ENCODE data around the gene SCARB1.

The SCARB1 gene

GRCh38 chr12:124878795-124879516, 15.3 kb upstream of the SCARB1 start:
- Histone ChIP-seq H3K36me3 (replicated peaks; ENCODE audit: insufficient read depth, low read length) (no peaks in the 10 kb centered on the region), H3K79me2 (ENCODE audit: low read length) (no peaks in the 10 kb centered on the region), H3K9ac (ENCODE audit: low read length) (no peak overlapping the region), H3K27me3 (replicated peaks; ENCODE audit: insufficient read depth, low read length) (no peaks in the 10 kb centered on the region), H3K4me2 (ENCODE audit: low read depth, low read length) (no peak overlapping the region), H3K27ac (ENCODE audit: low read length) (no peak overlapping the region), H3K4me3 (ENCODE audit: low read length) (no peak overlapping the region), H2AFZ (ENCODE audit: low read length) (no peak overlapping the region), H3F3A (ENCODE audit: insufficient read depth, low read length) (no peaks in the 10 kb centered on the region), H3K4me1 (ENCODE audit: low read length) (no peaks in the 10 kb centered on the region), H4K20me1 (ENCODE audit: insufficient read depth, low read length) (no peaks in the 10 kb centered on the region), H3K9me3 (replicated peaks; ENCODE audit: insufficient read depth, low read length) (no peaks in the 10 kb centered on the region), H3K9me2 (replicated peaks; ENCODE audit: insufficient read depth, low read length) (no peaks in the 10 kb centered on the region)
- TF ChIP-seq CTCF (IDR thresholded peaks at IDR 0.05; ENCODE audit: low read length) (no peak), EZH2 (optimal IDR thresholded peaks at IDR 0.05; ENCODE audit: low read depth, low read length) (no peak), EZH2phosphoT487 (IDR thresholded peaks at IDR 0.05; ENCODE audit: low read length) (no peak)
- no peak for DNase-seq

GRCh38 chr12:124877423-124877822, 13.8 kb upstream of the SCARB1 start:
- Histone ChIP-seq H3K27ac (ENCODE audit: low read length) (no peak overlapping the region), H2AFZ (ENCODE audit: low read length) (no peak overlapping the region), H3K79me2 (ENCODE audit: low read length) (no peaks in the 10 kb centered on the region), H3K9me3 (replicated peaks; ENCODE audit: insufficient read depth, low read length) (no peaks in the 10 kb centered on the region), H3K27me3 (replicated peaks; ENCODE audit: insufficient read depth, low read length) (no peaks in the 10 kb centered on the region), H3K36me3 (replicated peaks; ENCODE audit: insufficient read depth, low read length) (no peaks in the 10 kb centered on the region), H4K20me1 (ENCODE audit: insufficient read depth, low read length) (no peaks in the 10 kb centered on the region), H3K9ac (ENCODE audit: low read length) (no peak overlapping the region), H3K9me2 (replicated peaks; ENCODE audit: insufficient read depth, low read length) (no peaks in the 10 kb centered on the region), H3K4me3 (ENCODE audit: low read length) (no peak overlapping the region), H3K4me1 (ENCODE audit: low read length) (no peaks in the 10 kb centered on the region), H3F3A (ENCODE audit: insufficient read depth, low read length) (no peaks in the 10 kb centered on the region), H3K4me2 (ENCODE audit: low read depth, low read length) (no peak overlapping the region)
- no peak for DNase-seq
- TF ChIP-seq CTCF (IDR thresholded peaks at IDR 0.05; ENCODE audit: low read length) (no peak), EZH2phosphoT487 (IDR thresholded peaks at IDR 0.05; ENCODE audit: low read length) (no peak), EZH2 (optimal IDR thresholded peaks at IDR 0.05; ENCODE audit: low read depth, low read length) (no peak)

- H3K4me1 ChIP-seq (ENCODE audit: low read length), result no peaks in the 10 kb centered on the region
- no peaks in the 10 kb centered on the region for H3K79me2 ChIP-seq (ENCODE audit: low read length)
- H3K9me3 ChIP-seq (replicated peaks; ENCODE audit: insufficient read depth, low read length), result no peaks in the 10 kb centered on the region
- no peak for DNase-seq
- no peak overlapping the region for H3K4me3 ChIP-seq (ENCODE audit: low read length)
- H3K4me2 ChIP-seq (ENCODE audit: low read depth, low read length), result no peak overlapping the region
- H2AFZ ChIP-seq (ENCODE audit: low read length), result no peak overlapping the region
- no peak overlapping the region for H3K27ac ChIP-seq (ENCODE audit: low read length)
- no peaks in the 10 kb centered on the region for H3K27me3 ChIP-seq (replicated peaks; ENCODE audit: insufficient read depth, low read length)
- no peaks in the 10 kb centered on the region for H3K36me3 ChIP-seq (replicated peaks; ENCODE audit: insufficient read depth, low read length)
- H3K9me2 ChIP-seq (replicated peaks; ENCODE audit: insufficient read depth, low read length), result no peaks in the 10 kb centered on the region
- no peaks in the 10 kb centered on the region for H3F3A ChIP-seq (ENCODE audit: insufficient read depth, low read length)
- no peak overlapping the region for H3K9ac ChIP-seq (ENCODE audit: low read length)
- no peaks in the 10 kb centered on the region for H4K20me1 ChIP-seq (ENCODE audit: insufficient read depth, low read length)
- no peak for TF ChIP-seq CTCF (IDR thresholded peaks at IDR 0.05; ENCODE audit: low read length)
- no peak for TF ChIP-seq EZH2phosphoT487 (IDR thresholded peaks at IDR 0.05; ENCODE audit: low read length)
- TF ChIP-seq EZH2 (optimal IDR thresholded peaks at IDR 0.05; ENCODE audit: low read depth, low read length), result no peak
Measured at GRCh38 chr12:124876171-124876570, 12.5 kb upstream of the SCARB1 start.
